Thymus (tissue), 11 donors: Measurements from ENCODE around the gene SPC24. TPM values are rescaled to one million over a fixed set of nuclear protein-coding genes. Genes with fewer than 3 reads are reported as not detected.

Experiments used
- DNase-seq, 9 donors: peaks; one replicate each; pipeline ENCODE4 v3.0.0-alpha.2; 2013; ENCODE audit warnings: low spot score in 9 of 9, low read depth in 6 of 9, missing footprints in 1 of 9
- H3K27ac ChIP-seq, 2 donors: one replicate each; pipeline ENCODE4 v1.5.1; 2013; ENCODE audit warnings: control low read depth in 1 of 2, low read depth in 1 of 2, low read length in 1 of 2, mild to moderate bottlenecking in 1 of 2, moderate library complexity in 1 of 2
- H3K27me3 ChIP-seq, 2 donors: one replicate each; pipeline ENCODE4 v1.5.1; 2013; ENCODE audit warnings: low read length in 1 of 2; ENCODE audit not compliant: control insufficient read depth in 2 of 2, insufficient read depth in 1 of 2
- H3K36me3 ChIP-seq, 2 donors: one replicate each; pipeline ENCODE4 v1.5.1; 2013; ENCODE audit warnings: low read length in 1 of 2, mild to moderate bottlenecking in 1 of 2, moderate library complexity in 1 of 2; ENCODE audit not compliant: control insufficient read depth in 2 of 2, insufficient read depth in 2 of 2
- H3K4me1 ChIP-seq, 2 donors: one replicate each; pipeline ENCODE4 v1.5.1; 2013; ENCODE audit warnings: low read length in 2 of 2; ENCODE audit not compliant: control insufficient read depth in 2 of 2, insufficient read depth in 2 of 2
- H3K4me3 ChIP-seq, 2 donors: one replicate each; pipeline ENCODE4 v1.5.1; 2013; ENCODE audit warnings: low read length in 2 of 2, control low read depth in 1 of 2, mild to moderate bottlenecking in 1 of 2
- H3K9me3 ChIP-seq, 2 donors: one replicate each; pipeline ENCODE4 v1.5.1; 2013; ENCODE audit warnings: low read length in 1 of 2, mild to moderate bottlenecking in 1 of 2; ENCODE audit not compliant: control insufficient read depth in 2 of 2, insufficient read depth in 1 of 2
- WGBS: extraction: QIAGEN DNeasy Blood & Tissue Kit; methylation state at CpG from one replicate; pipeline ENCODE4 v1.1.7; 2013; 5-methylcytosine and 5-hydroxymethylcytosine counted together
- polyA plus RNA-seq: library from polyadenylated mRNA; stranded (reverse); fragments of 200-250 nt; gene quantifications from one replicate; pipeline ENCODE4 v1.2.3, GENCODE V29; 2013
- total RNA-seq: library from RNA; stranded (reverse); fragments of 120-200 nt; gene quantifications from one replicate; pipeline ENCODE4 v1.2.4, GENCODE V29; 2013
- donor health status: healthy.

Gene SPC24
- total and polyA plus RNA-seq, 2 donors: 4.0 to 46.1 TPM

- Histone ChIP-seq H3K27ac (no peak overlapping the region), H3K36me3 (no peaks in the 10 kb centered on the region), H3K9me3 (peaks cover 0 to 6% of the 10 kb centered on the region in 2 donors), H3K27me3 (peaks cover 4 to 28% of the 10 kb centered on the region in 2 donors), H3K4me1 (peaks cover 6 to 21% of the 10 kb centered on the region in 2 donors), H3K4me3 (no peak overlapping the region)
- 95% methylated on average over 15 of the region's 15 CpGs for whole genome bisulfite sequencing
- DNase-seq: no peak
Observed at GRCh38 chr19:11200015-11200574, 44.5 kb upstream of the SPC24 start.

GRCh38 chr19:11199517-11199916 lies 43.9 kb upstream of the SPC24 start:
- peaks cover 0 to 6% of the 10 kb centered on the region in 2 donors for H3K9me3 ChIP-seq
- H3K27ac ChIP-seq: no peak overlapping the region
- H3K4me3 ChIP-seq: no peak overlapping the region
- no peak for DNase-seq
- 73% methylated on average over 5 of the region's 5 CpGs for WGBS
- H3K4me1 ChIP-seq: peaks cover 10 to 26% of the 10 kb centered on the region in 2 donors
- peaks cover 4 to 30% of the 10 kb centered on the region in 2 donors for H3K27me3 ChIP-seq
- H3K36me3 ChIP-seq: no peaks in the 10 kb centered on the region

DNA sequence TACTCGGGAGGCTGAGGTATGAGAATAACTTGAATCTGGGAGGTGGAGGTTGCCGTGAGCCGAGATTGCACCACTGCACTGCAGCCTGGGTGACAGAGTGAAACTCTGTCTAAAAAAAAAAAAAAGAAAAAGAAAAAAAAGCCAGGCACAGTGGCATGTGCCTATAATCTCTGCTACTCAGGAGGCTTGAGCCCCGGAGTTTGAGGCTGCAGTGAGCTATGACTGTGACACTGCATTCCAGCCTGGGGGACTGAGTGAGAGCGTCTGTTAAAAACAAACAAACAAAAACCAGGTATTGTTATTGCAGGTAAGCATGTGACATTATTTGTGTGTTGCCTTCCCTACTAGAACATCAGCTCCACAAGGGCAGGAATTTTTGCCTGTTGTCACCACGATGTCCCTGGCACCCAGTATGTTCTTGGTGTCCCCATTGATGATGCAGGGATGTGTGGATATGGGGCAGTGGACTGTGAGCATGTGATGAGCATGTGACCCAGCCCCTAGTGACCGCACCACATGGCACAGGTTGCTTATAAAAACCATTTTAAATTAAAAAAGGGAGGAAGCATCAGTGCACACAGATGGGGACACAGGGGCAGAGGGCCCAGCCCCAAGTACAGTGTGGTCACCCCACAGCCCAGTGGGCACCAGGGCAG lies 43.3 kb upstream of the SPC24 start:
- H3K36me3 ChIP-seq: no peaks in the 10 kb centered on the region
- H3K27me3 ChIP-seq: peaks cover 4 to 30% of the 10 kb centered on the region in 2 donors
- peaks cover 10 to 27% of the 10 kb centered on the region in 2 donors for H3K4me1 ChIP-seq
- 91% methylated on average over 7 of the region's 7 CpGs for WGBS
- H3K4me3 ChIP-seq: no peak overlapping the region
- peaks cover 0 to 6% of the 10 kb centered on the region in 2 donors for H3K9me3 ChIP-seq
- DNase-seq: no peak
- H3K27ac ChIP-seq: no peak overlapping the region

GRCh38 chr19:11198175-11198534 lies 42.6 kb upstream of the SPC24 start:
- H3K4me1 ChIP-seq: peaks cover 10 to 27% of the 10 kb centered on the region in 2 donors
- 79% methylated on average over 7 of the region's 7 CpGs for WGBS

GRCh38 chr19:11197291-11198174 lies 42.0 kb upstream of the SPC24 start, which contains the start of gene KANK2:
Gene KANK2 (minus strand): TSS chr19:11197545. CDS start chr19:11194511, 3,034 bp downstream.
- peak in 7 of 9 donors; percentile 59 to 83 (median 65) for DNase-seq
- 3% methylated on average over 78 of the region's 78 CpGs for WGBS
- Histone ChIP-seq H3K27me3 (peaks cover 4 to 30% of the 10 kb centered on the region in 2 donors), H3K36me3 (peaks cover 0 to 8% of the 10 kb centered on the region in 2 donors), H3K4me1 (peaks cover 10 to 24% of the 10 kb centered on the region in 2 donors), H3K27ac (no peak within 1 kb of the TSS), H3K4me3 (peak within 1 kb of the TSS; percentile 47 to 79), H3K9me3 (peaks cover 0 to 6% of the 10 kb centered on the region in 2 donors)

More at GRCh38 chr19:11198175-11198534, 42.6 kb upstream of the SPC24 start:
- Histone ChIP-seq H3K4me3 (peak overlapping the region; percentile 43 to 79), H3K27me3 (peaks cover 4 to 30% of the 10 kb centered on the region in 2 donors), H3K27ac (no peak overlapping the region), H3K9me3 (peaks cover 0 to 6% of the 10 kb centered on the region in 2 donors), H3K36me3 (peaks cover 0 to 3% of the 10 kb centered on the region in 2 donors)
- DNase-seq: no peak

DNA sequence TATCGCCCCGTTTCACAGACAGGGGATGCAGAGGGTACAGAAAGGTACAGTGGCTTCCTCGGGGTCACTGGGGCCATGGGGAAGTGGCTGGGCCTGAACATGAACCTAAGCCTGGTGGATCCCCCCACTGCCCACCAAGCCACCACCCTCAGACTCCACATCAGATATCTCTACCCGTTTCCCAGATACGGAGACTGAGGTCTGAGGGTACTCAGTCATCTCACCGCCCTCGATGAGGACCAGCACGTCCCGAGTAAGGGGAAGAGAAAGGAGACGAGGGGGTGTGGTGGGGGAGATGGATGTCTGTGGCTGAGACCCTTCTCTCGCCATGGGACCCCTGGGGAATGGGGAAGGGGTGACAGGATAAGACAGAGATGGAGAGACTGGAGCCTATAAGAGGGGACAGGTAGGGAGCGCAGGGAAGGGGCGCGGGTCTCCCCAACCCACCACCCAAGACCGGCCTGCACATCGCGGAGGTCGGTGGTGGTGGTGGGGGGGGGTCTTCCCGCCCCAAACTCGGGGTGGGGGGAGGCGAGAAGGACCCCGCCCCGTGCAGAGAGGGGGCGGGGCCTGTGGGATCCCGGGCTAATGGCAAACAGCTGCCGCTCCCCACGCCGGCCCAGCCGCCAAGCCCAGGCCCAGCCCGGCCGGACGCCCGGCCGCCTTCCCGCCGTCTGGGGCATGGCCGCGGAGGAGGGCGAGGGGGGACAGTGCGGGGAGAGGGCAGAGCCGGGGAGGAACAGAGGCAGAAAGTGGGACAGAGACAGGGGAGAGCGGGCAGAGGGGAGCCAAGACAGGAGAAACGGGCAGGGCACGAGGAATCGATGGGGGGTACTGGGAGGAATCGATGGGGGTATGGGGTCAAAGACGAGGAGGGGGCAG lies 41.1 kb upstream of the SPC24 start:
- WGBS: 18% methylated on average over 47 of the region's 47 CpGs

GRCh38 chr19:11195681-11196080 lies 40.1 kb upstream of the SPC24 start:
- H3K4me3 ChIP-seq: no peak overlapping the region
- no peak for DNase-seq
- H3K9me3 ChIP-seq: peaks cover 0 to 10% of the 10 kb centered on the region in 2 donors
- peaks cover 4 to 30% of the 10 kb centered on the region in 2 donors for H3K27me3 ChIP-seq
- 85% methylated on average over 12 of the region's 12 CpGs for WGBS
- no peak overlapping the region for H3K27ac ChIP-seq
- peaks cover 0 to 8% of the 10 kb centered on the region in 2 donors for H3K36me3 ChIP-seq
- peaks cover 10 to 24% of the 10 kb centered on the region in 2 donors for H3K4me1 ChIP-seq

More for the DNA sequence above, 41.1 kb upstream of the SPC24 start:
- Histone ChIP-seq H3K9me3 (peaks cover 0 to 6% of the 10 kb centered on the region in 2 donors), H3K4me3 (peak overlapping the region; percentile 47 to 79), H3K4me1 (peaks cover 10 to 24% of the 10 kb centered on the region in 2 donors), H3K27ac (no peak overlapping the region), H3K27me3 (peaks cover 4 to 30% of the 10 kb centered on the region in 2 donors), H3K36me3 (peaks cover 0 to 8% of the 10 kb centered on the region in 2 donors)
- no peak for DNase-seq
